A204.1 (cell line): Measurements from ENCODE around the gene MAST3.
"Not testable (repeated sequence)": the region's sequence is repeated elsewhere in the genome, so short reads cannot be mapped to it uniquely, and the experiment has no call there.

Source experiments
- FAIRE-seq: peaks from 2 replicates; lab custom pipeline; 2012; peaks lifted over from hg19 to GRCh38; lab: Jason Lieb, UNC

Gene MAST3

DNA sequence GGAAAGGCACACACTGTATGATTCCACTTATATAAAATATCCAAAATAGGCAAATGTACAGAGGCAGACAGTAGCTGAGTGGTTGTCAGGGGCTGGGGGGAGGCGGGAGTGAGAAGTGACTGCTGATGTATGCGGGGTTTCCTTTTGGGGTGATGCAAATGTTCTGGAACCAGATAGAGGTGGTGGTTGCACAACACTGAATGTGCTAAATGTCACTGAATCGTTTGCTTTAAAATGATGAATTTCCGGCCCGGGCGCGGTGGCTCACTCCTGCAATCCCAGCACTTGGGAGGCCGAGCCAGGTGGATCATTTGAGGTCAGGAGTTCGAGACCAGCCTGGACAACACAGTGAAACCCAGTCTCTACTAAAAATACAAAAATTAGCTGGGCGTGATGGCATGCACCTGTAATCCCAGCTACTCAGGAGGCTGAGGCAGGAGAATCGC lies 8.5 kb upstream of the MAST3 start:
- not testable (repeated sequence) for FAIRE-seq

DNA sequence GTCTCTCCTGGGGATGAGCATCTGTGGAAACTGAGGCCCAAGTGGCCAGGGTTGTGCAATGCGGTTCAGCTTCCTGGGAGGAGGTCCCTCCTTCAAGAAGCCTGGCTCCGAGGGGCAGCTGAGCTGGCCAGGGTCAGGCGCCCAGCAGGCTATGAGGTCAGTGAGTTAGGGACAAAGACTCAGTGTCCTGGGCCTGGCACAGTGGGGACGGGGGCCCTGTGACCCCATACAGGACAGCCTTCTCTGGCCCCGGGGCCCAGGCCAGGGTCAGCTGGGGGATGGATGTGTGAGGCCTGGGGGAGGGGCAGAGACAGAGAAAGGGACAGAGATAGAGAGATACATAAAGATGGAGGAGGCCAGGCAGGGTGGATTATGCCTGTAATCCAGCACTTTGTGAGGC lies 7.9 kb upstream of the MAST3 start:
- no peak for FAIRE-seq

DNA sequence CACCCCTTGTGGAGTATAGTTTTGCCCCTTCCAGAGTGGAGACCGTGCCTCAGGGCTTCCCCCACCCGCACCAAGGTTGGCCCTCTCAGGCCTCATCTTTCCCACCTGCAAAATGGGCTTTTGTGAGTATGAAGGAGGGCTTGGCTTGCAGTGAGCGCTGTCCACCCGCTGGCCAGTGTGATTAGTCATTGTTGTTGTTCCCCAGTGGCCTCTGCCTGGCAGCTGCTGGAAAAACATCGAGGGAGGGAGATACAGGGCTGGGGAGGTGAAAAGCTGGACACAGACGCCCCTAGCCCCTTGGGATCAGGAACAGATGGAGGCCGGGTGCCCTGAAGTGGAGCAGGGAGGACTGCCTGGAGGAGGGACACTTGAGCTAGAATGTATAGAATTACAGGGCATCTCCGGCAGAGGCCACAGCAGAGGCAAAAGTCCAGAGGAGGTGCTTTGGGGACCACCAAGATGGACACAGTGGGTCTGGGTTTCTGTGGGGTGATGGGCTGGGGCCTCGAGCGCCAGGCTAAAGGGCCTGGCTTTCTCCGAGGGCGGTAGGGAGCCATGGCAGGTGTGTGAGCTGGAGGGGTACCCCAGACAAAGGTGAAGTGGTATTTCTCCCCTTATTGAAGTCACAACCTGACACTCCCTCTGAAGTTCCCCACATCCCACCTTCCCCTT lies 6.9 kb upstream of the MAST3 start:
- FAIRE-seq: no peak

DNA sequence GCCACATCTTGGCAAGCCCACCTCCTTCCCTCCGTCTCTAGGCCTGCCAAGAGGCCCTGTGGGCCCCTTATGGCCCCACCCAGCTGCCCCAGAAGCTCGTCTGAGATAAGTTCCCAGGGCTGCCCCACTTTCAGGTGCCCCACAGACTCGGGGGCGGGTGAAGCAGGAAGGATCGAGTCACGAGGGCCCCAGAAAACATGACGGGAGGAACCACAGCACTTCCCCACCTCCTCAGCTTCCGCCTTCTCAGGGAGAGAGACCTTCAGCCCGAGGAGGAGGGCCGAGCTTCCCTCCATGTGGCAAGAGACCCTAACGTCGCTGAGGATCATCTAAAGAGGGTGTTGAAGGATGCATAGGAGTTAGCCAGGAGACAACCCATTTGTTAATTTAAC lies 6.4 kb upstream of the MAST3 start:
- FAIRE-seq: no peak

DNA sequence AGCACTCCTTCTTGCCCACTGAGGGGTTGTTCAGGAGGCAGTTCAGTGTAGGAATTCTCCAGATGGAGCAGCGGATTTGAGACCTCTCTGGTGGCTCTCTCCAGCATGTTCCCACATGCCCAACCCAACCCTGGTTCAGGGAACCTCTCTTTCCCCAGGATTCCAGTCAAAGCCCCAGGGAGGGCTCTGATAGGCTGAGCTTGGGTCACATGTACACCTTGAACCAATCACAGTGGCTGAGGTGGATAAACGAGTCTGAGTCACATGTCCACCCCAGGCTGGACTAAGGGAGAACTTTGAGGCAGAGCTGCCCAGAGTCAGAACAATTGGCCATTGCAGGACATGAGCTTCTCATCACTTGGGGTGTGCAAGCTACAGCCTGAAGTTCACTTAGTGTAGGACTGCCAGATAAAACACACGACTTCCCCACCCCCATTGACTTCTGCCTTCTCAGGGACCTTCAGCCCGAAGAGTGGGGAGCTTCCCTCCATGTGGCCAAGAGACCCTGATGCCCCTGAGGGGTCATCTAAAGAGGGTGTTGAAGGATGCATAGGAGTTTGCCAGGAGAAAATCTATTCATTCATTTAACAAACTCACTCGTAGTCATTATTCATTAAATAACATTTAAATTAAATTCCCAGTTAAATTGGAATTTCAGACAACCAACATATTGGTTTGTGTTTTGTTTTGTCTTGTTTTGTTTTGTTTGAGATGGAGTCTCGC lies 4.0 kb upstream of the MAST3 start:
- no peak for FAIRE-seq

- no peak for FAIRE-seq
These were observed 1.3 kb upstream of the MAST3 start for GRCh38 chr19:18096258-18096657.

DNA sequence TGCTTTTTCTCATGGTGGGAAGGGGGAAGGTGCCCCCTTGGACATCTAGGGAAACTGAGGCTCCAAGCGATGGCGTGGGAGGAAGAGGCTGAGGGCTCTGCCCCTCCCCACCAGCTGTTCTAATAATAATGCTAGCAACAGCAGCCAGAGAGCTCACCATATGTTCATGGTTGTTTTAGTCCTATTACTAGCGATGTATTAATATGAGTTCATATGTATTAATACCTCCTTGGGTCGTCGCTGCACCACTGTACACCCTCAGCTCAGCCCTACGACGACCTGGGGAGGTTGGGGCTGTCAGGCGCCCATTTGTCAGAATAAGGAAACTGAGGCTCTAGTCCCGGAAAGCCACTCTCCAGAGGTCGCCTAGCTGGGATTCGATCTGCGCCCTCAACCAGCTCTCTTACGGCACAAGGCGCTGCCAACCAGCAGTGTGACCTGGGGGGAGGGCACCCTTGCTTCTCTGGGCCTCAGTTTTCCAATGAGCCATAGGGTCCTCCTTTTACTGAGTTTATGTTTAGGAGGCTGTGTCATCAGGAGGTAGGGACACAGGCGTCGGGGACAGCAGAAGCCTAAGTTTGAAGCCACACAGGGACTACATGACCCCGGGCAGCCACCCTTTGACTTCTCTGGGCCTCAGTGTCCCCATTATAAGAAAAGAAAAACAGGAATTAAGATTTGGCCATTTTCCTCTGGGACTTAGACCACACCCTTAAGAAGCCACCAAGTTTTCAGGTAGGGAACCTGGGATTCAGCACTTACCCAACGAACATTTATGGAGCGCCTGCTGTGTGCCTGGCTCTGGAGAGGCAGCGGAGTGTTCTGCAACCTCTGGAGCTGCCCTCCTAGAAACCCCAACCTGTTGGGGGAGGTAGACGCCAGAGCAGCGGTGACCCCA lies 664 bp downstream of the MAST3 start:
- FAIRE-seq: no peak

GRCh38 chr19:18098891-18099622 lies 1.5 kb downstream of the MAST3 start:
- no peak for FAIRE-seq

DNA sequence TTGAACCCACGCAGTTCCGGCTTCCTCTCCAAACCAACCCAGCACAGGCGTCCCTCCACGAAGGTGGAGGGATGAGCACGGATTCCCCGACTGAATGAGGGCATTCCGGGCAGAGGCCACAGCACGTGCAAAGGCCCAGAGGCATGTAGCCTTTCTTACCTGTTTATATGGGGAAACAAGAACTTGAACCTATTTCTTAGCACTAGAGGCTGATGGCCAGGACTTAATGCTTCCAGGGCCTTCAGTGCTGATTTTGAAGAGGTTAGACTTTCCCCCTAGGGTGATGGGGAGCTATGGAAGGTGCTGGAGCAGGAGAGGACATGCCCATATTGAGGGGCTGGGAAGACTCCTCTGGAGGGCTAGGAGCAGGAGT lies 2.0 kb downstream of the MAST3 start:
- no peak for FAIRE-seq

GRCh38 chr19:18100710-18101109 lies 3.1 kb downstream of the MAST3 start:
- FAIRE-seq: no peak

DNA sequence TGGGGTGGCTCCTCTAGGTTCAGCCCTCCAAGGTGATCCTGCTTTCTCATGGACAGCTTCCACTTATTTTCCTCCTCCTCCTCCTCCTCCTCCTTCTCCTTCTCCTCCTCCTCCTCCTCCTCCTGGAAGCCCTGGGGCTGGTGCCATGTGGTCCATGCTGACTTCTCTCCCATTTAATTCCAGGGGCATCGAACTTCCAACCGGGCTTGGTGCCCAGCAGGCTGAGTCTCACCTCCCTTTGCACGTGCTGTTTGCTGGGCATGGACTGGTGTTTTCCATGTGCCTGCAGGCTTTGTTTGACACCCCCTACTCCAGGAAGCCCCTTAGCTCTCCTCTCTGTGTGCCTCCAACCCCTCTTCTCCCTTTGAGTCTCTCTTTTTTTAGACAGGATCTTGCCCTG lies 3.7 kb downstream of the MAST3 start:
- no peak for FAIRE-seq

DNA sequence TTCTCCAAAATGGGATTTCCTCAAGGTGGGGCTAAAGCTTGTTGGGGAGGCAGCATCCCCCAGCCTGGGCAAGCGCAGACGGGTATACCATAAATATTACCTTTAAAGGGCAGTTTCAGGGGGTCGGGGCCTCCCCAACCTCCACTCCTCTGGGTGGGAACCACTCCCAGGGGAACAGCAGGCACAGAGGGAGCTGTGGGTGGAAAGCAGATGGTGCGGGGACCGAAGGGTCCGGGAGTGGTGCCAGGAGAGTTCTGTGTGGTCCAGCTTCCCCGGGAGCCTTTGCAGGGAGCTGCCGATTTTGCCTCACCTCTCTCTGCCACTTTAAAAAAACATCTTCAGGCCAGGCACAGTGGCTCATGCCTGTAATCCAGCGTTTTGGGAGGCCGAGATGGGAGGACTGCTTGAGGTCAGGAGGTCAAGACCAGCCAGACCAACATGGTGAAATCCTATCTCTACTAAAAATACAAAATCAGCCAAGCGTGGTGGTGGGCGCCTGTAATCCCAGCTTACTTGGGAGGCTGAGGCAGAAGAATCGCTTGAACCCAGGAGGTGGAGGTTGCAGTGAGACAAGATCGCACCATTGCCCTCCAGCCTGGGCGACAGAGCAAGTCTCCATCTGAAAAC lies 5.5 kb downstream of the MAST3 start:
- no peak for FAIRE-seq

DNA sequence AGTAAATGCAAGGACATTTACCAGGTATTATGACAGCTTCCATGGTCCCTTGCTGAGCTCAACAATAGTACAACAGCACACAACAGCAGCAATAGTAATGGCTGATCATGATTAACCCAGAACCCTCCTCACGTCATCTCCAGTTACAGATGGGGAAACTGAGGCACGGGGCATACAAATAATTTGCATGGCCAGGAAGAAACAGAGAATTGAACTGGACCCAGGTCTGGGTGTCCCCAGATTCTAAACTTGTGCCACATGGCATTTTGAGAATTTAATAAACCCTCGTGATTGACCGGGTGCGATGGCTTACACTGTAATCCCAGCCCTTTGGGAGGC lies 7.2 kb downstream of the MAST3 start:
- FAIRE-seq: no peak

DNA sequence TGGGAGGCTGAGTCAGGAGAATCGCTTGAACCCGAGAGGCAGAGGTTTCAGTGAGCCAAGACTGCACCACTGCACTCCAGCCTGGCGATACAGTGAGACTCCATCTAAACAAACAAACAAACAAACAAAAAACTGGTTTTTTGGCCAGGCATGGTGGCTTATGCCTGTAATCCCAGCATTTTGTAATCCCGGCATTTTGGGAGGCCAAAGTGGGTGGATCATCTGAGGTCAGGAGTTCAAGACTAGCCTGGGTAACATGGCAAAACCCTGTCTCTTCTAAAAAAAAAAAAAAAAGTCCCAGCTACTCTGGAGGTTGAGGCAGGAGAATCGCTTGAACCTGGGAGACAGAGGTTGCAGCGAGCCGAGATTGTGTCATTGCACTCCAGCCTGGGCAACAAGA lies 7.7 kb downstream of the MAST3 start:
- not testable (repeated sequence) for FAIRE-seq

GRCh38 chr19:18107235-18107634 lies 9.7 kb downstream of the MAST3 start:
- FAIRE-seq: no peak

- no peak for FAIRE-seq
These were observed 11.3 kb downstream of the MAST3 start for GRCh38 chr19:18108897-18109296.

DNA sequence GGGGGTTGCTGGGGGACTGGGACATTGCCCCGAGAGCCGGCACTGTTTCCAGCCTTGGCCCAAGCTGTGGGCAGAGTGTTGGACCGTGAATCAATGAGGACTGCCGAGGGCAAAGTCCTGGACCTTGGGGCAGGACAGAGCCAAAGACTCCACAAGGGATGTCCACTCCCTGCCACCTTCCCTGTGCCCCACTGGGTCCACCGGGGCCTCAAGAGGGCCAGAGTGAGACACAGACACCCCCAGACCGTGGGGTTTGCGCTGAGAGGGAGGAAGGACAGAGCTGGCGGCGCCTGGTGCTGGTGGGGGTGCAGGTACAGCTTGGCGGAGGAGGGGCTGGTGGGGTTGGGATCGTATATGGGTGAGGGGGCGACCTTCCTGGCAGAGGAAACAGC lies 11.8 kb downstream of the MAST3 start:
- FAIRE-seq: no peak

- no peak for FAIRE-seq
These were observed 12.4 kb downstream of the MAST3 start for GRCh38 chr19:18109733-18110608.

DNA sequence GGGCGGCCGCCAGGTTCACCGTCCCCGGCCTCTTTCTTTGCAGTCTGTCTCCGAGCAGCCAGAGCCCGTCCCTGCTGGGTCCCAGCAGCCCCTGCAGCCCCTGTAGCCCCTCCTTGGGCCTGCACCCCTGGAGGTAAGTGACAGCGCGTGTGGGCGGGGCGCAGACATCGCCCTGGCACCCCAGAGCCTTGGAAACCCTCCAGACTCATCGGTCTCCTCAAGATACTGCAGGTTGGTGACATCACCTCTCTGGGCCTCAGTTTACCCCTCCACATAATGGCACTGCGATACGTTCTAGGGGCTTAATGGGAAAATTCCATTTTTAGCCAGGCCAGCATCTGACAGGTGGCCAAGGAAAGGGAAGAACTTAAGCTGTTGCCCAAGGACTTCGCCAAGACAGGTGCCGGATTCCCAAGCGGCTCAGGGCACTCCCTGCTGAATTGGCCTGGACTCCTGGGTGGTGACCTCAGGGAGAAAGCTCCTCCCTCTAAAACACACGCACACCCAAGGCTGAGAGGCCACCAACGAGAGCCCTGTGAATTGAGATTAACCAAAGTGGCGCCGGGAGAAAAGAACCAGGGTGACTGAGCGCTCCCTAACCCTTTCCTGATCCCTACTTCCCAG lies 13.1 kb downstream of the MAST3 start:
- no peak for FAIRE-seq

DNA sequence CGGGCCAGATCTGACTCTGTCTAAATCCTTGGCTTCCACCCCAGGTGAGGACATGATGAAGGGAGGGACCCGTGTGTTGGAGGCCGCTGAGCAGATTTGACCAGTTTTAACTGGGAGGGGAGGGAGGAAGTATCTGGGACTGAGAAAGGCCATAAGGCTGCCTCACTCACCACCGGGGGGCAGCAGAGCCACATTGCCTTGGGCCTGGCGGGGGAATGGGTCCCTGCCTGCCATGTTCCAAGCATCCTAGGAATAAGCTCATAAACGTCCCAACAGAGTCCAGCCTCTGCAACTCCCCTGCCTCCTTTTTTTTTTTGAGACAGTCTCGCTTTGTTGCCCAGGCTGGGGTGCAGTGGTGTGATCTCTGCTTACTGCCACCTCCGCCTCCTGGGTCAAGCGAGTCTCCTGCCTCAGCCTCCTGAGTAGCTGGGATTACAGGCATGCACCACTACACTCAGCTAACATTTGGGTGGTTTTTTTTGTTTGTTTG lies 15.5 kb downstream of the MAST3 start:
- peak; percentile 56 for FAIRE-seq
